Measurements from ENCODE around the gene BCAS3.

BCAS3 gene

DNA sequence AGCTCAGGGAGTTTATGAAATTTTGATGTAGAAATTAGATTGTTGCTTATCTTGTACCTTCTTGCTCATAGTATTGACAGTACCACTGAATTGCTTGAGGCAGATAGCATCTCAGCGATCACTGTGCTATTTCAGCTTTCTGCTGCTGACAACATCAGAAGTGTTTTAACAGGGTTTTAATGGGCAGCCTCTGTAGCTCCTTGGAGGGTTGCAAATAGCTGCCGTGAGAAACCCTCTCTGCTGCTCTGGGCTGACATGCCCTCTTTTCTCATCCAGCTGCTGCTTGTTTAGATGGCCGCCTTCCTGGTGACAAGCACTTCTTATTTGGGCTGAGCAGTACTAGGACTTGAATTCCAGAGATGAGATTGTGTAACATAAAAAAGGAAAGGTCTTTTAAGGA is 541.8 kb downstream of the BCAS3 start:
- H3K36me3 ChIP-seq (ENCODE audit: control insufficient read depth, insufficient read depth, low read length): no peaks in the 10 kb centered on the region
- no peak overlapping the region for H3K27ac ChIP-seq (ENCODE audit: low read depth, low read length)
- H3K4me1 ChIP-seq (ENCODE audit: control insufficient read depth, insufficient read depth, low read length): no peaks in the 10 kb centered on the region
- no peak overlapping the region for H3K4me3 ChIP-seq (ENCODE audit: low read length)
- H3K27me3 ChIP-seq (ENCODE audit: control insufficient read depth, insufficient read depth, low read length): no peaks in the 10 kb centered on the region
- H3K9ac ChIP-seq (ENCODE audit: low read length): no peak overlapping the region

DNA sequence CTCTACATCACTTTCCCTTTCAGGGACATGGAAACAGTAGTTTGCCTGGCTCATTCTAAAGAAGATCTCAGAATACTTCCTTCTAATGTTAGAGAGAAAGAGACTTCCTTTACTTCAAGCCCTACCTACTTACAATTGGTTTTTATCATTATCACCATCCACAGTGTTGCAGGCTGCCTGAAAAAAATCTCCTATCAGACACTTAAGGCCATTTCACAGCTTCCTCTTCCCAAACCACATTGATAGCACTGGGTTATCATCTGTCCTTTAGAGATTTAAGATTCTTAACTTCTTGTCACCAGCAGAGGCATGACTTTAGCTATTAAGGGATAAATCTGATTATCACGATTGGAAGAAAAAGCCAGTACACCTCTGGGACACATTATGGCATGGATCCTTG is 543.5 kb downstream of the BCAS3 start:
- no peak overlapping the region for H3K4me3 ChIP-seq (ENCODE audit: low read length)
- H3K4me1 ChIP-seq (ENCODE audit: control insufficient read depth, insufficient read depth, low read length): no peaks in the 10 kb centered on the region
- no peaks in the 10 kb centered on the region for H3K27me3 ChIP-seq (ENCODE audit: control insufficient read depth, insufficient read depth, low read length)
- no peak overlapping the region for H3K27ac ChIP-seq (ENCODE audit: low read depth, low read length)
- no peaks in the 10 kb centered on the region for H3K36me3 ChIP-seq (ENCODE audit: control insufficient read depth, insufficient read depth, low read length)
- no peak overlapping the region for H3K9ac ChIP-seq (ENCODE audit: low read length)

DNA sequence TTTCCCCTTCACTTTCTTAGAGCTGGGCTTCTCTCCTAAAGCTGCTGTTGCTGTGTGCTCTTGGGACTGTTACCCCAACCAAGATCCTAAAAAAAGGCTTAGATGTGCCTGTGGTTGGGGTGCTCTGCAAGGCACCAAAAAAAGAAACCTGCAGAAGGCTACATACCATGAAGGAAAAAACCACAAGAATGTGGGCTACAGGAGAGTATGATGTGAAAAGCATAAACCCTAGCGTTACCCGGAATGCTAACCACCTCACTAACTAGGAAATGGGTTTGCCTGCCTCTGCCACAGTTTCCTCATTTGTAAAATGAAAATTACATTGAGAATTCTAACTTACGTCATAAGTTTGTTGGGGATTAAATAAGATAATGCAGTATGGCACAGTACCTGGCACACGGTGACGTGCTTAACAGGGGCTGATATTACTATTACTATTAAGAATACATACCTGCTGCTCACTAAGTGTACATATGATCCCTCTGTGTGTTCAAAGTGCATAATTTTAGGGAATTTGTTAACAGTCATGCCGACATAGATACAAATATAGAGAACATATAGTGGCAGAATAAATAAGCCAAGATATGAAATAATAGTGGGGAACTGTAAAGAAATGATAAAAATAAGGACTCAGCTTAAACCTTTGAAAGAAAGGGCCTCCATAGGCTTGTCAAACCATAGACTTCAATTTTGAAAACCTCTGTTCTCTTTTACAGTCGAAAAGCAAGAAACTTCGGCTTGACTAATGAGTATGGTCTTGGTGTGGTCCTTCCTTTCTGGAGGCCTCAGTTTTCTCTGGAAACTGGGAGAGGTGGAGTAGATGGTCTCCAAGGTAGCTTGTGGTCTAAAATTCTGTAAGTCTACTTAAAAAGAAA is 544.2 kb downstream of the BCAS3 start:
- no peak overlapping the region for H3K27ac ChIP-seq (ENCODE audit: low read depth, low read length)
- no peak overlapping the region for H3K9ac ChIP-seq (ENCODE audit: low read length)
- H3K27me3 ChIP-seq (ENCODE audit: control insufficient read depth, insufficient read depth, low read length): no peaks in the 10 kb centered on the region
- H3K4me3 ChIP-seq (ENCODE audit: low read length): no peak overlapping the region
- no peaks in the 10 kb centered on the region for H3K4me1 ChIP-seq (ENCODE audit: control insufficient read depth, insufficient read depth, low read length)
- no peaks in the 10 kb centered on the region for H3K36me3 ChIP-seq (ENCODE audit: control insufficient read depth, insufficient read depth, low read length)

DNA sequence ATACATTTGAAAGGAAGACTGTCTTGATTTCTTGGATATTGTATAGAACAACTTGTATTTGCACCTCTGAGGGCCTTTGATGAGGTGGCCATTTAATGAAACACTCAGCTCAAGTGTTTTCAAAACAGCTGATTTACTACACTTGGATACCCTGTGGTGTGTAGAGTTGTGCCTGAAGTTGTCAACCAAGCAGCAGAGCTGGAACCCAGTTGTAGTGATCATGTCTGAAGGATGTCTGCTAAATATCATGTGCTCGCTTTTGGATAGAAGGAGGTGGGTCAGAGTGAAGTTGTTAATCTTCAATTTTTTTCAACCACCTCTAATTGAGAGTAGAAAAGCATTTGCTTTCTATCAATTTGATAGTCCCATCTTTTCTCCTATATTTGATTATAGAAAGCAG is 546.1 kb downstream of the BCAS3 start:
- Histone ChIP-seq H3K27me3 (ENCODE audit: control insufficient read depth, insufficient read depth, low read length) (no peaks in the 10 kb centered on the region), H3K9ac (ENCODE audit: low read length) (no peak overlapping the region), H3K27ac (ENCODE audit: low read depth, low read length) (no peak overlapping the region), H3K4me3 (ENCODE audit: low read length) (no peak overlapping the region), H3K4me1 (ENCODE audit: control insufficient read depth, insufficient read depth, low read length) (no peaks in the 10 kb centered on the region), H3K36me3 (ENCODE audit: control insufficient read depth, insufficient read depth, low read length) (no peaks in the 10 kb centered on the region)

DNA sequence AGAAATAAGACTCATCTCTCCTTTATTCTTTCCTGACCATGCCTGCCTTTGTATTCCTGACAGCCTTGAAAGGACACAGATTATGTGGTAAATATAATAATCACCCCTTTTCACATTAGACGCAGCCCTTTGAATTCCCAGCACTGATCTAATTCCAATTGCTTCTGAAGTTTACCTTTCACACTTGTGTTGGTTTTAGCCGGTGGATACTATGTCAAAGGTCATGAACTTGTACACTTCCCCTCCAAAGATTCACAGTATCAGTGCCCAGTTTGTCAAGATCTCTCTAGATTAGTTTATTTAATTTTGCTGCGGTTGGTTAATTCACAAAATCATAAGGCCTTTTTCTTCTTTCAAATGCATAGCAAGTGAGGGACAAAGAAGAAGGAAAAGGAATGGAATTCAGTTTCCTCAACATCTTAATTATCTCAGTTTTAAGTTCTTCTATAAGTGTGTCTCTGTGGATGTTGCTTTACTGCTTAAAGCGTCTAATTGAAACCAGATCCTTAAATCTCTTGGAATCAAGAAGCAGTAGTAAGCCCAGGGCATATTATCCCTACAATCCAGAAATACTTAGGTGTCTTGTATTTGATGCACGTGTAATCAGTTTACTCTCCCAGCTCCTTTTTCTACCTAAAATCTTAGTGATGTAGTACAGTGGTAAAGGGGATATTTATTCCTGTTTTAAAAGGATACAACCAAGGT is 547.7 kb downstream of the BCAS3 start:
- Histone ChIP-seq H3K36me3 (ENCODE audit: control insufficient read depth, insufficient read depth, low read length) (no peaks in the 10 kb centered on the region), H3K9ac (ENCODE audit: low read length) (no peak overlapping the region), H3K4me1 (ENCODE audit: control insufficient read depth, insufficient read depth, low read length) (no peaks in the 10 kb centered on the region), H3K27me3 (ENCODE audit: control insufficient read depth, insufficient read depth, low read length) (no peaks in the 10 kb centered on the region), H3K27ac (ENCODE audit: low read depth, low read length) (no peak overlapping the region), H3K4me3 (ENCODE audit: low read length) (no peak overlapping the region)

DNA sequence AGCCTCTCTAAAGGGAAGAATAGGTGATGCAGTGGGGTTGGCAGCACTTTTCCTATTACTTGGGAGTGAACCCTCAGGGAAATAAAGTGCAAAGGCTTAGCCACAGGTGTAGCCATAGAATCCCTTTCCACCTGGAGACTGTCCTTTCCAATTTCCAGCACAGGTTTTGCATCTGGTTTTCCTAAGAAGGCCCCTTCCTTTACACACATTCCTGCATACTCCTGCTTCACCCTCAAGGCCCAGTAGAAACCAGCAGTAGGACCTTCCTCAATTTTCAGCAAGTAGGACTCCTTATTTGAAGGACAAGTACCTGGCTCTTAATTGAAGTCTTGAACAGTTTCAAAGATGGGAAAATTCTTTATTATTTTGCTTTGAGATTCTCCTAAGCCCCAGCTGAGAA is 550.2 kb downstream of the BCAS3 start:
- H3K36me3 ChIP-seq (ENCODE audit: control insufficient read depth, insufficient read depth, low read length): no peaks in the 10 kb centered on the region
- no peak overlapping the region for H3K27ac ChIP-seq (ENCODE audit: low read depth, low read length)
- no peak overlapping the region for H3K4me3 ChIP-seq (ENCODE audit: low read length)
- H3K27me3 ChIP-seq (ENCODE audit: control insufficient read depth, insufficient read depth, low read length): no peaks in the 10 kb centered on the region
- H3K9ac ChIP-seq (ENCODE audit: low read length): no peak overlapping the region
- H3K4me1 ChIP-seq (ENCODE audit: control insufficient read depth, insufficient read depth, low read length): no peaks in the 10 kb centered on the region

DNA sequence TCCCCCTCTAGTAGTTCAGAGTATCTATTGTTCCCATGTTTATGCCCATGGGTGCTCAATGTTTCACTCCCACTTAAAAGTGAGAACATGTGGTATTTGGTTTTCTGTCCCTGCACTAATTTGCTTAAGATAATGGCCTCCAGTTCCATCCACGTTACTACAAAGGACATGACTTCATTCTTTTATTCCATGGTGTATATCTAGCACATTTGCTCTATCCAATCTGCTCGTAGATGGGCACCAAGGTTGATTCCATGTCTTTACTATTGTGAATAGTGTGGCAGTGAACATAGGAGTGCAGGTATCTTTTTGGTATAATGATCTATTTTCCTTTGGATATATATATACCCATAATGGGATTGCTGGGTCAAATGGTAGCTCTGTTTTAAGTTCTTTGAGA is 552.8 kb downstream of the BCAS3 start:
- Histone ChIP-seq H3K4me1 (ENCODE audit: control insufficient read depth, insufficient read depth, low read length) (no peaks in the 10 kb centered on the region), H3K9ac (ENCODE audit: low read length) (no peak overlapping the region), H3K36me3 (ENCODE audit: control insufficient read depth, insufficient read depth, low read length) (no peaks in the 10 kb centered on the region), H3K27me3 (ENCODE audit: control insufficient read depth, insufficient read depth, low read length) (no peaks in the 10 kb centered on the region), H3K27ac (ENCODE audit: low read depth, low read length) (no peak overlapping the region), H3K4me3 (ENCODE audit: low read length) (no peak overlapping the region)

DNA sequence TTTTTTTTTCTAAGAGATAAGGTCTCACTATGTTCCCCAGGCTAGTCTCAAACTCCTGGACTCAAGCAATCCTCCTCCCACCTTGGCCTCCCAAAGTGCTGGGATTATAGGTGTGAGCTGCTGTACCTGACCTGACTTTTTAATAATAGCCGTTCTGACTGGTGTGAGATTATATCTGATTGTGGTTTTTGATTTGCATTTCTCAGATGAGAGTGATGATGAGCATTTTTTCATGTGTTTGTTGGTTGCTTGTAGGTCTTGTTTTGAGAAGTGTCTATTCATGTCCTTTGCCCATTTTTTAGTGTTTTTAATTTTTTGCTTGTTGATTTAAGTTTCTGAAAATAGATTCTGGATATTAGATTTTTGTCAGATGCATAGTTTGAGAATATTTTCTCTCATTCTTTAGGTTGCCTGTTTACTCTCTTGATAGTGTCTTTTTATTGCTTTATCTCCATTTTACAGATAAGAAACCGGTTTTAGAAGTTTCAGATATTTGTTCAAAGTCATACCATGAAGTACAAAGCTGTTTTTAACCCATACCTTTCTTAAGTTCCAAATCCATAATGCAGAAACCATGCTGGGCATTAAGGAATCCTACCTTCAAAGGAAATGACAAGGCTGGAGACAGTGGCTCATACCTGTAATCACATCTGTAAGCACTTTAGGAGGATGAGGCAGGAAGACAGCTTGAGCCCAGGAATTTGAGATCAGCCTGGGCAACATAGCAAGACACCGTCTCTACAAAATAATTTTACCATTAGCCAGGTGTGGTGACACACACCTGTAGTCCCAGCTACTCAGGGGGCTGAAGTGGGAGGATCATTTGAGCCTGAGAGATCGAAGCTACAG is 553.5 kb downstream of the BCAS3 start:
- Histone ChIP-seq H3K36me3 (ENCODE audit: control insufficient read depth, insufficient read depth, low read length) (no peaks in the 10 kb centered on the region), H3K4me3 (ENCODE audit: low read length) (no peak overlapping the region), H3K27ac (ENCODE audit: low read depth, low read length) (no peak overlapping the region)

DNA sequence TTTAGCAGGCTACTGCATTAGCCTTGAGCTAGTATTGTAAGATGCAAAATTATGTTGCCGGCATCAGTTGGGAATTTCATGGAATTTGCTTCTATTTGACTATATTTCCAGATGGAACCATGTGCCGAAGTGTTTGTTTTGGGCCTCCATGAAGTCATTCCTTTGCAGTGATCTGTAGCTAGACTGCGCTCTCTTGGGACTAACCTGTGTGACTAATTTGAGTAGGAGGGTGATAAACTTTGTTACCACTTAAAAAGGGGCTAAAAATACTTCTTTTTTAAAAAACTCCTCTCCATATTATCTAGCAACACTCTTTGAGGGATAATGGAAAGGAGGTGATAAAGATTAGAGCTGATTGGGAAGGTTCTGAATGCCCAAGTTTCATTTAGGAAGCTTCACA is 555.2 kb downstream of the BCAS3 start:
- Histone ChIP-seq H3K4me1 (ENCODE audit: control insufficient read depth, insufficient read depth, low read length) (no peaks in the 10 kb centered on the region), H3K36me3 (ENCODE audit: control insufficient read depth, insufficient read depth, low read length) (no peaks in the 10 kb centered on the region), H3K27me3 (ENCODE audit: control insufficient read depth, insufficient read depth, low read length) (no peaks in the 10 kb centered on the region), H3K27ac (ENCODE audit: low read depth, low read length) (no peak overlapping the region), H3K9ac (ENCODE audit: low read length) (no peak overlapping the region), H3K4me3 (ENCODE audit: low read length) (no peak overlapping the region)

More for the DNA sequence above, 553.5 kb downstream of the BCAS3 start:
- H3K9ac ChIP-seq (ENCODE audit: low read length): no peak overlapping the region
- H3K27me3 ChIP-seq (ENCODE audit: control insufficient read depth, insufficient read depth, low read length): no peaks in the 10 kb centered on the region
- H3K4me1 ChIP-seq (ENCODE audit: control insufficient read depth, insufficient read depth, low read length): no peaks in the 10 kb centered on the region

DNA sequence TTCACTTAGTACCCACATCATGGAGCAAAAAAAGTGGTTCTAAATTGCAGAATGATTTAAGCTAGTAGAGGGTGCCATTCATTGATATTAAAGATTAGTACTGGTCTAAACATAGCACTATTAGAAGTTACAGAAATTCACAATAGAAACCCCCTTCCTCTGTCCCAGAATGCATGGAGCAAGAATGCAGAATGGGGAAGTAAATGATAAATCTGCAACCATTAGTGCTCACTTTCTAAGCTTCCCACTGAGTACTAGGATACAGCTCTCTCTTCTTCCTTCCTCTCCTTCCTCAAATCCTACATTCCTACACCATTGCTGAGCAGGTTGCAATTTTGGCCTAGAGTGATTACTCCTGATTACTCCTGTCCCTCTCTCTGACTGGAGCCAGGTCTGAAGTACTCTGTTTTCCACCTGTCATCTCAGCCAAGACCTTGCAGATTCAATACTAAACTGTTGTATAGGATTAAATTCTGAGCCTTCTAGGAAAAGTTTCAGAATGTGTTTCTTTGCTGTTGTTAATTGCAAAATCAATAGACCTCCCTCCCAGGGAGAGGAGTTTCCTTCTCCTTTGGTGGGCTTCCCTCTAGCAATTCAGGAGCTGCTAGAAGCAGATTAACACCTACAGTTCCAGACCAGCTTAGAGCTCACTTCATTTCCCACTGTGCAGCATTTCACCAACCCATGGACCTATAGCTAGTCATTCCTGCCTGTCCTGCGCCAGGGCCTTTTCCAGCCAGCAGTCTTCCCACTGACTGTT is 556.5 kb downstream of the BCAS3 start:
- no peak overlapping the region for H3K4me3 ChIP-seq (ENCODE audit: low read length)
- H3K9ac ChIP-seq (ENCODE audit: low read length): no peak overlapping the region
- no peak overlapping the region for H3K27ac ChIP-seq (ENCODE audit: low read depth, low read length)
- no peaks in the 10 kb centered on the region for H3K36me3 ChIP-seq (ENCODE audit: control insufficient read depth, insufficient read depth, low read length)
- no peaks in the 10 kb centered on the region for H3K27me3 ChIP-seq (ENCODE audit: control insufficient read depth, insufficient read depth, low read length)
- H3K4me1 ChIP-seq (ENCODE audit: control insufficient read depth, insufficient read depth, low read length): no peaks in the 10 kb centered on the region

DNA sequence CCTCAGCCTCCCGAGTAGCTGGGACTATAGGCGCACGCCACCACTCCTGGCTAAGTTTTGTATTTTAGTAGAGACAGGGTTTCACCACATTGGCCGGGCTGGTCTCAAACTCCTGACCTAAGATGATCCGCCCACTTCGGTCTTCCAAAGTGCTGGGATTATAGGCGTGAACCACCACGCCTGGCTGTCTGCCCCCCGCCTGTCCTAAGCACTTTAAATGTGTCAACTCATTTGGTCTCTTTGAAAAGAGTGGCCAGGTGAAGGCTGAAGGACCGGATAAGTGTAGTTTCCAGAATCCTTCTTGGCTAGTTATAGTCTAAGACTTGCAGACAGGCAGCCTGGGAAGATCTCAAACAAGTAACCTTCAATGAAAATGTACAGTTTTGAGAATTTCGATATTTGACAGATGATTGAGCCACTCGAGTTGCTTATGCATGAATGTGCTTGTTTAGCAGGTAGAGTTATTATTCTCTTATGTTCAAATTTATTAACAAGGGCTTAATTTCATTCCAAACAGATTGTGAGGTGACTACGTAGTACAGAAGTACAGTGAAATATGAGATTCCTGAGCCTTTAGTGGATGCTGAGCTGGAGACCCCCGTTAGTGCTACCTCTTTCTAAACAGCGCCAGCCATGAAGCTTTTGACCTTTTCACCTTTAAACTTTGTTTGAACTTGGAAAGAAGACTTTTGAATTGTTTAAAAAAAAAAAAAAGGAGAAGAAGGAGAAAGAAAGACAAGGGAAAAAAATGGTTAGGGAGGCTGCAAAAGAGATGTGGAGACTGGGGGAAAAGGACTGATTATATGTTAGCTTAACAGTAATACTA is 557.6 kb downstream of the BCAS3 start:
- H3K27me3 ChIP-seq (ENCODE audit: control insufficient read depth, insufficient read depth, low read length): no peaks in the 10 kb centered on the region
- no peak overlapping the region for H3K4me3 ChIP-seq (ENCODE audit: low read length)
- H3K9ac ChIP-seq (ENCODE audit: low read length): no peak overlapping the region
- no peak overlapping the region for H3K27ac ChIP-seq (ENCODE audit: low read depth, low read length)
- H3K4me1 ChIP-seq (ENCODE audit: control insufficient read depth, insufficient read depth, low read length): no peaks in the 10 kb centered on the region
- H3K36me3 ChIP-seq (ENCODE audit: control insufficient read depth, insufficient read depth, low read length): no peaks in the 10 kb centered on the region

Data from rectal smooth muscle tissue (tissue), 1 donor.